ENCODE measurements around the gene TPPP3.

TPPP3 gene

DNA sequence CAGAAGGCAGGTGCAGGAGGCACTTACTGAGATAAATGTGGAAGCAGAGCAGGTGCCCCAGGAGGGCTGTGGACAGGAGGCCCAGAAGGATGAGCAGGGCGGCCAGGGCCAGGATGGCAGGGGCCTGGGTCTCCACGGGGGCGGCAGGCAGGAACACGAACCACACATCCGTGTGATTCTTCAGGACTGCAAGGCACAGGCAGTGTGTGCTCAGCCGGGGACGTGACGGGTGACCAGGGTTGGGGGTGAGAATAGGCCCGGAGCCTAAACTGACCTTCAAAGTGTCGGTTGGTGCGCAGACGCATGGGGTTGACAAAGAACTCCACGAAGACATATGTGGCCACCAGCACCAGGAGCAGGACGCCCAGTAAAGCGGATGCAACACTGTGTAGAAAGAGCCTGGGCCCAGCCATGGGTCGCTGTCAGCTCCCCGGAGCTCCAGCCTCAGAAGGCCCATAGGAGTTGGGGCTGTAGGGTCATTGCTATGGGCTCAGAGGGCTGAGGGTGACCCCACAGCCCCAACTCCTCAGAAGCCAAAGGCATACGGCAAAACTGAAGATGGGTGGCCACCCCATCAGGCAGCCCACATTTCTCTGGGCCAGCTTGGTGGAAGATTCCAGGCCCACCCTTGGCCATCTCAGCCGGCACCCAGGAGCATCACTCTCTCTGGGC is 5.4 kb upstream of the TPPP3 start:
- Histone ChIP-seq H3K4me1 (ENCODE audit: control extremely low read depth in 1 of 4, control insufficient read depth in 4 of 4, insufficient read depth in 4 of 4, low read length in 3 of 4) (peaks cover 0 to 25% (median 19%) of the 10 kb centered on the region in 4 experiments), H3K36me3 (ENCODE audit: control insufficient read depth in 4 of 4, insufficient read depth in 4 of 4, low read length in 3 of 4) (no peaks in the 10 kb centered on the region), H3K4me3 (ENCODE audit: control insufficient read depth in 1 of 7, extremely low read depth in 1 of 7, insufficient read depth in 4 of 7, low read depth in 2 of 7, low read length in 6 of 7) (no peak overlapping the region), H3K27ac (ENCODE audit: insufficient read depth in 1 of 2, low read depth in 1 of 2, low read length in 2 of 2, poor library complexity in 1 of 2, severe bottlenecking in 2 of 2) (no peak overlapping the region), H3K27me3 (replicated peaks in 2 of 5; ENCODE audit: control insufficient read depth in 4 of 5, insufficient read depth in 5 of 5, low read length in 4 of 5) (peaks cover 0 to 29% (median 16%) of the 10 kb centered on the region in 5 experiments), H3K9me3 (ENCODE audit: control extremely low read depth in 1 of 5, control insufficient read depth in 4 of 5, insufficient read depth in 2 of 5, low read depth in 1 of 5, low read length in 4 of 5) (no peaks in the 10 kb centered on the region)
- CTCF ChIA-PET, result interaction anchor here (0.7 to 4.1 kb wide), 21 partner anchors 9 to 422 kb away, joined by 3 to 25 read pairs (median 6); partner anchors contain the start of gene ZDHHC1
- POLR2A ChIA-PET, result no interaction called here
- 96% methylated on average over 15 of the region's 19 CpGs for WGBS (ENCODE audit: insufficient coverage)
- DNase-seq, result no peak

DNA sequence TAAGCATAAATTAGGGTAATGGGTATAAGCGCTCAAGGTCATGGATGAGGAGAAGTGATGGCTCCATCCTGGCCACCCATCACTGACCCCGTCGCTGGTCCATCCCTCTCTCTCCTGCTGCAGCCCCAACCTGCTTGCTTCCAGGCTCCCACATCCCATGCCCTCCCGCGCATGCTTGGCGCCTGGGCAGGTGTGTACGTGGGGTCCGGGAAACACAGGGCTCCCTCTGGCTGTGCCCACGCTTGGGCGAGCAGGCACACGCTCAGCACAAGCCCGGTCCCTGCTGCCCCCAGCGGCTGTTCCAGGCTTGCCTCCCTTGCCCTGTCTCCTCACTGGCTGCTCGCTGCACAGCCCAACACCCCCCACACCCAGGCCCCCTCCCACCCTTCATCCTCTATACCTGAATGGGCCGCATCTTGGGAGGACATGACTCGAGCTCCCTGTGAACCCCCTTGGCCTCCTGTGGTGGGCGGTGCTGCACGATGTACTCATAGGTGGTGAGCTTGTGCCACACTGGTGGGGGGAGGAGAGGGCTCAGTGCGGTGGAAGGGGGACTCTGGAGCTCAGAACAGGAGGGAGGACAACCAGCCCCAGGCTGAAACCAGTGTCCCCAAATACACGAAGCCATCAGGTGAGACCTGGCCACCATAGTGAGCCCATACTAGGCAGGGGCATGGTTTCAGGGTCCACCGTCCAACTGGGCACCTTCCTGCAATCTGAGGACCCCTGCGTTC is 4.7 kb upstream of the TPPP3 start:
- Histone ChIP-seq H3K9me3 (ENCODE audit: control extremely low read depth in 1 of 5, control insufficient read depth in 4 of 5, insufficient read depth in 2 of 5, low read depth in 1 of 5, low read length in 4 of 5) (no peaks in the 10 kb centered on the region), H3K4me1 (ENCODE audit: control extremely low read depth in 1 of 4, control insufficient read depth in 4 of 4, insufficient read depth in 4 of 4, low read length in 3 of 4) (peaks cover 0 to 32% (median 24%) of the 10 kb centered on the region in 4 experiments), H3K36me3 (ENCODE audit: control insufficient read depth in 4 of 4, insufficient read depth in 4 of 4, low read length in 3 of 4) (no peaks in the 10 kb centered on the region), H3K27ac (ENCODE audit: insufficient read depth in 1 of 2, low read depth in 1 of 2, low read length in 2 of 2, poor library complexity in 1 of 2, severe bottlenecking in 2 of 2) (no peak overlapping the region), H3K27me3 (replicated peaks in 2 of 5; ENCODE audit: control insufficient read depth in 4 of 5, insufficient read depth in 5 of 5, low read length in 4 of 5) (peaks cover 0 to 36% (median 18%) of the 10 kb centered on the region in 5 experiments), H3K4me3 (ENCODE audit: control insufficient read depth in 1 of 7, extremely low read depth in 1 of 7, insufficient read depth in 4 of 7, low read depth in 2 of 7, low read length in 6 of 7) (no peak overlapping the region)
- no peak for DNase-seq
- CTCF ChIA-PET, result interaction anchor here (0.7 to 4.1 kb wide), 12 partner anchors 10 to 421 kb away, joined by 3 to 25 read pairs (median 4); no protein-coding TSS in a partner anchor
- 89% methylated on average over 17 of the region's 22 CpGs for WGBS (ENCODE audit: insufficient coverage)
- POLR2A ChIA-PET, result no interaction called here

DNA sequence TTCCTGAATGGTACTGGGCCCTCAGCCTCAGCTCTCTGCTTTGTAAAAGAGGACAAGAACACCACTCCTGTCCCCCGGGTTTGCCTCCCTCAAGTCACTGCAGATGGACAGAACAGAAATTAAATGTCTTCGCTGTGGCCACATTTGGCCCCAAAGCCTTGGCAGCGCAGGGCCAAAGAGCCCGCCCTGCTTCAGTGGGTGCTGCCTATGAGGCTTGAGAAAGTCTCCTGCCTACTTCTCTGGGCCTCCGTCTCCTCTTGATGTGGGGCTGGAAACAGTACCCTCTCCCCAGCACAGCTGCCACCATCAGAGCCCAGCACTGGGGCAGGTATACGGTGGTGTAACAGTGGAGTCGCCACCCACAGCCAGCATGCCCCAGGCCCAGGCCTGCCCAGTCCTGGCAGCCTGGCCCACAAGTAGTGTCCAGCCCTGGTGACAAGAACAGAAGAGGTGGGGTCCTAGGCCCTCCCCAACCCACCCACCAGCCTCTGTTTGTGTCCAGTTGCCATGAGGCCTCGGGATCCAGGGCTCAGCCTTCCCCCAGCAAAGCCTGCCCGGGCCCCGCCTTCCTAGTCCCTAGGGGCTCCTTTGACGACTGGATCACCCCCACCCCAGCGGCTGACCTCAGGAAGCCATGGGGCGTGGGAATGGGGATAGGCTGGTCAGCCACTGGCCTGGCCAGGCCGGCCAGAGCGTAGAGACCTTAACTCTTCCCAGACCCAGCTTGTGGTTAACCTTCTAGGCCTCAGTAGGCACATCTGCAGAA is 3.9 kb upstream of the TPPP3 start:
- Histone ChIP-seq H3K9me3 (ENCODE audit: control extremely low read depth in 1 of 5, control insufficient read depth in 4 of 5, insufficient read depth in 2 of 5, low read depth in 1 of 5, low read length in 4 of 5) (no peaks in the 10 kb centered on the region), H3K4me3 (ENCODE audit: control insufficient read depth in 1 of 7, extremely low read depth in 1 of 7, insufficient read depth in 4 of 7, low read depth in 2 of 7, low read length in 6 of 7) (no peak overlapping the region), H3K27me3 (replicated peaks in 2 of 5; ENCODE audit: control insufficient read depth in 4 of 5, insufficient read depth in 5 of 5, low read length in 4 of 5) (peaks cover 0 to 43% (median 24%) of the 10 kb centered on the region in 5 experiments), H3K27ac (ENCODE audit: insufficient read depth in 1 of 2, low read depth in 1 of 2, low read length in 2 of 2, poor library complexity in 1 of 2, severe bottlenecking in 2 of 2) (no peak overlapping the region), H3K4me1 (ENCODE audit: control extremely low read depth in 1 of 4, control insufficient read depth in 4 of 4, insufficient read depth in 4 of 4, low read length in 3 of 4) (peaks cover 0 to 35% (median 26%) of the 10 kb centered on the region in 4 experiments), H3K36me3 (ENCODE audit: control insufficient read depth in 4 of 4, insufficient read depth in 4 of 4, low read length in 3 of 4) (no peaks in the 10 kb centered on the region)
- WGBS (ENCODE audit: insufficient coverage), result 96% methylated on average over 6 of the region's 15 CpGs
- DNase-seq, result no peak
- ChIA-PET POLR2A (no interaction called here), CTCF (interaction anchor here (0.7 to 3.0 kb wide), 5 partner anchors 12 to 137 kb away, joined by 3 to 16 read pairs (median 4); no protein-coding TSS in a partner anchor)

DNA sequence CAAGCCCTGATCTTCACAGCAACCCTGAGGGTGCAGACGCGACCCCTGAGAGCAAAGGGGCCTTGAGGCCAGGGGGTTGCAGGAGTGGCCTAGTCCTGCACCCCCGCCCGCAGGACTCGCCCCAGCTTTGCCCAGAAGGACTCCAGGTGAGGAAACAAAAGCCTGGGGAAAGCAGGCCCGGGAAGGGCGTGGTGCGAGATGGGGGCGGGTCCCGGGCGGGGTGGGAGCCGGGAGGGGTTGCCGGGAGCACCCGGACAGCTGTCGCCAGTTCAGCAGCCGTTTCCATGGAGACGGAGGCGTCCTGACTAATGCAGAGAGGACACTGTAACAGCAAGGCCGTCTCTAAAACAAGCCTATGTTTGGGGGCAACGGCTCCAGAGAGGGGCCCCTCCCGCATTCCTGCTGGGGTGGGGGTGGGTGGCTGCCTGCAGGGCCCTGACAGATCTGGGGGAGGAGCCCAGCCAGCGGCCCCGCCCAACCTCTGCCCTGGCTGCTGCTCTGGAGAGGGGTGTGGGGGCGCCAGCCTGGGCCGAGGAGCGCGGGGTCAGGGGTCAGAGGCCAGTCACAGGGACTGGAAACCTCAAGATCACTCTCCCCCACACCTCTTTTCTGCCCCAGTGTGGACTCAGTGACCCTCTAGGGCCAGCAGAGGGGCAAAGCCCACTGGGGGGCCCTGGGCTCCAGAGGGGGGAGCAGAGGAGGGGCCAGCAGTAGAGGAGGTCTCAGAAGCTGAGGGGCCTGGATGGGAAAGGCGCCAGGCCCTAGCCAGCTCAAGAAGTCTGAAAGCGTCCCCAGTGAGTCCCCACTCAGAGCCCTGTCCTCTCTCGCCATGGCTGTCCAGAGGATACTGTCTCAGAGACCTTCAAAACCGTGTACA is 3.1 kb upstream of the TPPP3 start:
- CTCF ChIA-PET, result interaction anchor here (1.0 to 3.0 kb wide), 3 partner anchors 11 to 136 kb away, joined by 3 to 16 read pairs (median 4); no protein-coding TSS in a partner anchor
- H3K9me3 ChIP-seq (ENCODE audit: control extremely low read depth in 1 of 5, control insufficient read depth in 4 of 5, insufficient read depth in 2 of 5, low read depth in 1 of 5, low read length in 4 of 5), result no peaks in the 10 kb centered on the region
- POLR2A ChIA-PET, result no interaction called here
- H3K4me3 ChIP-seq (ENCODE audit: control insufficient read depth in 1 of 7, extremely low read depth in 1 of 7, insufficient read depth in 4 of 7, low read depth in 2 of 7, low read length in 6 of 7), result no peak overlapping the region
- WGBS (ENCODE audit: insufficient coverage), result 87% methylated on average over 25 of the region's 31 CpGs
- no peaks in the 10 kb centered on the region for H3K36me3 ChIP-seq (ENCODE audit: control insufficient read depth in 4 of 4, insufficient read depth in 4 of 4, low read length in 3 of 4)
- H3K27me3 ChIP-seq (replicated peaks in 2 of 5; ENCODE audit: control insufficient read depth in 4 of 5, insufficient read depth in 5 of 5, low read length in 4 of 5), result peaks cover 0 to 48% (median 24%) of the 10 kb centered on the region in 5 experiments
- DNase-seq, result peak in 1 of 3 donors; percentile 34
- H3K27ac ChIP-seq (ENCODE audit: insufficient read depth in 1 of 2, low read depth in 1 of 2, low read length in 2 of 2, poor library complexity in 1 of 2, severe bottlenecking in 2 of 2), result no peak overlapping the region
- peaks cover 0 to 43% (median 31%) of the 10 kb centered on the region in 4 experiments for H3K4me1 ChIP-seq (ENCODE audit: control extremely low read depth in 1 of 4, control insufficient read depth in 4 of 4, insufficient read depth in 4 of 4, low read length in 3 of 4)

DNA sequence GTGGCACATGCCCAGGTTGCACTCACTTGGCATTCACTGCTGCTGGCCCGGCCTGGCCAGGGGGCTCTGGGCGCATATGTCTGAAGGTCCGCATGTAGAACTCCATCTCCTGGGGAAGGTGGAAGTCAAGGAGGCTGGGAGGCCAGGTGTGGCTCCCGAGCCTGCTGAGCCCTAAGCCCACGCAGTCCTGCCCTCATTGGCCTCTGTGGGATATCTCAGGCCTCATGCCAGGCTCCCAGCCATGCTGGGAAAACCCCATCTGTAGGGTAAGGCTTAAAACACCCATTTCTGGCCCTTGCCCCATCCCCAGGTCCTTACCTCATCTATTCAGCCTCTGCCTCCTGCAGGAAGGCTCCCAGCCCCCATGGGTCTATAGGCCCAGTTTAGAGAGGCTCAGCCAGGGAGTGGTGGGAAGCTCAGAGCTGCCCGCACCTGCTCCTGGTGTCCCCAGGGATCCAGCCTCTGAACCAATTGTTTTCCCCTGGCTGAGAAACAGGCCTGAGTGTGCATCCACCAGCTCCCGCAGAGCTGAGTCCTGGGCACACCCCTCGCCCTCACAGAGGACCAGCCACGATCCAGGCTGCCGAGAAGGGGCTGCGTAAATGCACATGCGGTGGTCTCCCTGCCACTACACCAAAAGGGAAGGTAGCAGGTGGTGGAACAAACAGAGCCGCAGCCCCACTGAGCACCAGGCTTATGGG is 2.3 kb upstream of the TPPP3 start:
- Histone ChIP-seq H3K4me3 (ENCODE audit: control insufficient read depth in 1 of 7, extremely low read depth in 1 of 7, insufficient read depth in 4 of 7, low read depth in 2 of 7, low read length in 6 of 7) (no peak overlapping the region), H3K27ac (ENCODE audit: insufficient read depth in 1 of 2, low read depth in 1 of 2, low read length in 2 of 2, poor library complexity in 1 of 2, severe bottlenecking in 2 of 2) (no peak overlapping the region), H3K4me1 (ENCODE audit: control extremely low read depth in 1 of 4, control insufficient read depth in 4 of 4, insufficient read depth in 4 of 4, low read length in 3 of 4) (peaks cover 0 to 51% (median 39%) of the 10 kb centered on the region in 4 experiments), H3K27me3 (replicated peaks in 2 of 5; ENCODE audit: control insufficient read depth in 4 of 5, insufficient read depth in 5 of 5, low read length in 4 of 5) (peaks cover 0 to 48% (median 22%) of the 10 kb centered on the region in 5 experiments), H3K36me3 (ENCODE audit: control insufficient read depth in 4 of 4, insufficient read depth in 4 of 4, low read length in 3 of 4) (no peaks in the 10 kb centered on the region), H3K9me3 (ENCODE audit: control extremely low read depth in 1 of 5, control insufficient read depth in 4 of 5, insufficient read depth in 2 of 5, low read depth in 1 of 5, low read length in 4 of 5) (no peaks in the 10 kb centered on the region)
- no peak for DNase-seq
- CTCF ChIA-PET, result interaction anchor here (1.2 kb wide), 1 partner anchor 23 kb away, joined by 3 read pairs; no protein-coding TSS in a partner anchor
- POLR2A ChIA-PET, result no interaction called here
- 100% methylated on average over 11 of the region's 13 CpGs for WGBS (ENCODE audit: insufficient coverage)

DNA sequence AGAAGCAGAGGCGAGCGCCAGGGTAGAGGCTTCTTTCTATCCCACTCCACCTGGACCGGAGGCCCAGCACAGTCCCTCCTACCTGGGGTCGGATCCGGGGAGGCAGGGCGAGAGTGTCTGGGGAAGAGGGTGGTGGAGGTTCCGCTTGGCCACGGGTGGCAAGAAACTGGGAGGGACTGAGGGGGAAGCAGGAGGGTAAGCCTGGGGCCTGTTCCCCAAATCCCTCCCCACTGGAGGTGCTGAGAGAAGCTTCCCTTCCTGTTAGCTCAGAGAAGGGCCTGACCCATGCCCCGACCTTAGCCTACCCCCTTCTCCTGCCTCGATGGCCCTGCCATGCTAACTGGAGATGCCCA is 1.8 kb upstream of the TPPP3 start:
- H3K36me3 ChIP-seq (ENCODE audit: control insufficient read depth in 4 of 4, insufficient read depth in 4 of 4, low read length in 3 of 4), result no peaks in the 10 kb centered on the region
- POLR2A ChIA-PET, result no interaction called here
- 70% methylated on average over 3 of the region's 10 CpGs for WGBS (ENCODE audit: insufficient coverage)
- H3K27me3 ChIP-seq (replicated peaks in 2 of 5; ENCODE audit: control insufficient read depth in 4 of 5, insufficient read depth in 5 of 5, low read length in 4 of 5), result peaks cover 0 to 48% (median 22%) of the 10 kb centered on the region in 5 experiments
- peaks cover 0 to 56% (median 44%) of the 10 kb centered on the region in 4 experiments for H3K4me1 ChIP-seq (ENCODE audit: control extremely low read depth in 1 of 4, control insufficient read depth in 4 of 4, insufficient read depth in 4 of 4, low read length in 3 of 4)
- CTCF ChIA-PET, result interaction anchor here (1.2 to 5.3 kb wide), 2 partner anchors 14 to 22 kb away, joined by 3 to 40 read pairs; no protein-coding TSS in a partner anchor
- H3K27ac ChIP-seq (ENCODE audit: insufficient read depth in 1 of 2, low read depth in 1 of 2, low read length in 2 of 2, poor library complexity in 1 of 2, severe bottlenecking in 2 of 2), result no peak overlapping the region
- DNase-seq, result no peak
- no peak overlapping the region for H3K4me3 ChIP-seq (ENCODE audit: control insufficient read depth in 1 of 7, extremely low read depth in 1 of 7, insufficient read depth in 4 of 7, low read depth in 2 of 7, low read length in 6 of 7)
- H3K9me3 ChIP-seq (ENCODE audit: control extremely low read depth in 1 of 5, control insufficient read depth in 4 of 5, insufficient read depth in 2 of 5, low read depth in 1 of 5, low read length in 4 of 5), result no peaks in the 10 kb centered on the region

Measured in common myeloid progenitor, CD34-positive (primary cell).